Measurements from ENCODE around the gene ZNF804A.

The ZNF804A gene

DNA sequence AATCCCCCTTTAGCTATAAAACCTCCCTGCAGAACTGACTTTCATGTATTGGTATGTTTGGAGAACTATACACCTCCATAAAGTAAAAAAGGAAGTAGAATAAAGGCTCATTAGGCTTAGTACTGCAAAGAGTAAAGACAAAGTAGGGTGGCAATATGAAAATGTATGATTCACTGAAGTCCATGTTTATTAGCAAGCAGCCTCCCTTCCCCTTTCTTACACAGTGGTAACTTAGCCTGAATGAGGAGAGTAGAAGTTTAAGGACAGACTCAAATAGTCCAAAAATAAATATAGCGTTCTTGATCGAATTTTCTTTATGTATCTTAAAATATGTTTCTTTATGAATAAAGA lies 1.5 kb downstream of the ZNF804A start:
- in situ Hi-C loops (cut with MboI; ENCODE audit: low pct_unique_long_range_greater_than_20kb, low sequenced_read_pairs): no loop called here
- no peak for DNase-seq

DNA sequence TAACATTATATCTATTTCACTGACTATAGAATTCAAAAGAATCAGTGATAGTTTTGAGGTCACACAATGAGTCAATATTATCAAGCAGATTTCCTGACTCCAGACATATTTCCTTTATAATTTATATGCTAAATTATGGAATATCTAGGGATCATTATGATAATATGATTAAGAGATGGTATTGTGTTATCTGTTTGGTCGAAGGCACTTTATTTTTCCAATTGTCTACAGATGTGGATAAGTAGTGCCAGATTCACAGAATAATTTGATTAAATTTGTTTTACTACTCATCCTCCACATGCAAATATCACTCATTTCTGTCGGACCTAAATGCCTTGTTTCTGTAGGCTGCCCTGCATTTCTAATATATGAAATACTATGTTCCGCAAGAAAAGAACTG lies 4.4 kb downstream of the ZNF804A start:
- in situ Hi-C loops (cut with MboI; ENCODE audit: low pct_unique_long_range_greater_than_20kb, low sequenced_read_pairs): no loop called here
- no peak for DNase-seq

GRCh38 chr2:184610891-184611290 lies 12.6 kb downstream of the ZNF804A start:
- DNase-seq: no peak
- in situ Hi-C loops (cut with MboI; ENCODE audit: low pct_unique_long_range_greater_than_20kb, low sequenced_read_pairs): no loop called here

DNA sequence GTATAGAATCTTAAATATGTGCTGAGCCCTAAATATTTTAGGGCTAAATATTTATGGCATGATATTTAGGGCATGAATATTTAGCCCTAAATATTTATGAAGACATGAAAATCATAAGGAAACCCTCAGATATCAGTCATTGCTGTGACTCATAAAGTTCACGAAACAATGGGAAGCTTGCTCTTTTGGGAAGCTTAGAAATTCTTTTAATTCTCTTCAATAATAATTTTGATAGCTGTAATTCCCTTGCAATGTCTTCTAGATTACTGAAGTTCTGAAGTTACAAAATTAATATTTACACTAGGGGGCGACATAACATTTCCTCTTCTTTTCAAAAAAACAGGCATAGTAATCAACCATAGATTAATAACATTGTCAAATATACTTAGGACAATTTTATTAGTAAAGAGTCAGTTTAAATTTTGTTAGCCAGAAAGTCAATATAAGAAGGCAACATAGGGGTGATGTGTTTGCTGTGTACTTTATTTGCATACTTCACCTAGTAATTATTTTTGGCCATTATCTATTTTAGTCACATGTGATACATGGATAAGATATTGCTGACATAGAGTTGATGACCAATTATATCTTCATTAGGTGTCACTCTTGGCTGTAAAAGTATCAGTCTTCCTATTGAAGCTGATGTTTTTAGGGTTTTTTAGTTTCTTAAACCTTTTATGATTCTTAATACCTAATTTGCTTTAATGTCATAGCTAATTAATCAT lies 13.2 kb downstream of the ZNF804A start:
- in situ Hi-C loops (cut with MboI; ENCODE audit: low pct_unique_long_range_greater_than_20kb, low sequenced_read_pairs): no loop called here
- DNase-seq: peak; percentile 59

GRCh38 chr2:184620367-184620766 lies 22.0 kb downstream of the ZNF804A start:
- DNase-seq: no peak
- in situ Hi-C loops (cut with MboI; ENCODE audit: low pct_unique_long_range_greater_than_20kb, low sequenced_read_pairs): no loop called here

DNA sequence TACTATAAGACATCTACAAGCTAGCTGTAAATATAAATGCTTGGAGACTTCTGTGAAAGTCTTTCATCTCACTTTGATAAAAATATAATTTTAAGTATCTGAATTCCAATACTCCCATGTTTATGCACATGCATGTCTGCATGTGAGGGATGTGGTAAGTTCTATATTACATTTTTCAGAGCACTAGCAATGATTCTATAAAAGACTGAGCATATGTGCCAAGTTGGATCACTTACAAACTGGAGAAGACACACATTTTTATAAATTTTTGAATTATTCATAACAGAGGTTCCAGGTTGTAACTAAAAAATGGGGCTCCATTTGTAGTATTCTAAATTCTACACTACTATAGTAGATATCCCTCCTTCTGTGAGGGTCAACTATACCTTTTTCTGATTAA lies 26.0 kb downstream of the ZNF804A start:
- in situ Hi-C loops (cut with MboI; ENCODE audit: low pct_unique_long_range_greater_than_20kb, low sequenced_read_pairs): no loop called here
- no peak for DNase-seq

GRCh38 chr2:184628051-184628450 lies 29.7 kb downstream of the ZNF804A start:
- in situ Hi-C loops (cut with MboI; ENCODE audit: low pct_unique_long_range_greater_than_20kb, low sequenced_read_pairs): no loop called here
- peak; percentile 76 for DNase-seq

DNA sequence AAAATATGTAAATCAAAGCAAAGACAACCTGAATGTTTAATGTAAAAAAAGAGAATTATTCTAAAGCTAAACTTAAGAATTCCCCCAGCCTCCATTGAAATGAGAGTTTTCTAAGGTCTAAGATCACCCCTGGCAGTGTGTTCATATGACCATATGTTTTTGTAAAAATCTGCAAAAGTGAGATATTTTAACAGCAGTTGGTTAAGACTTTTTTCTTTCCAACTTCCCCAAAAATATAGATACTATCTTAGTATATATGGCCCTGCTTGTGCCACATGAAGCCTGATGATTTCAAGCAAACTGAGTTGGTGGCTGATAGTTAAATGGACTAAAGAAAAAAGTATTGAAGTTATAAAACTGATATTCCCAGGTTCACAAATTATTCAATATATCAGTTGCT lies 35.4 kb downstream of the ZNF804A start:
- DNase-seq: peak; percentile 58
- in situ Hi-C loops (cut with MboI; ENCODE audit: low pct_unique_long_range_greater_than_20kb, low sequenced_read_pairs): no loop called here

DNA sequence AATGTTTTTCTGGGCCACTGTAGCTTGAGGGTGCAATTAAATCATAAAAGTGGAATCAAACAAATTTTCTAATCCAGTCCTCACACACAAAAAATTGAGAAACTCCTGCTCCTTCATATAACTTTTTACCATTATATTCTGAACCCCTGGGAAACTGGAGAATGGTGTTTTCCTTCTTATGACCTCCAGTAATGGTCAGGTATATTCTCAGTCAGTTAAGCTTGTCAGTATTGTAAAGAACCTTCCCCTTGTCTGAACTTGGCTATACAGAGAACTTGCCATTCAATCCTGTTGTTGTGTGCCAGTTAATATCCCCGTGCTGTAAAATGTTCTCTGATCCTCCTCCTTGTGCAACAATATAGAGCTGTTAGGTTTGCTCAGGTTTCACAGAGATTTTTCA lies 39.5 kb downstream of the ZNF804A start:
- no peak for DNase-seq
- in situ Hi-C loops (cut with MboI; ENCODE audit: low pct_unique_long_range_greater_than_20kb, low sequenced_read_pairs): no loop called here

- in situ Hi-C loops (cut with MboI; ENCODE audit: low pct_unique_long_range_greater_than_20kb, low sequenced_read_pairs): no loop called here
- DNase-seq: no peak
Observed at GRCh38 chr2:184644685-184645084, 46.4 kb downstream of the ZNF804A start.

DNA sequence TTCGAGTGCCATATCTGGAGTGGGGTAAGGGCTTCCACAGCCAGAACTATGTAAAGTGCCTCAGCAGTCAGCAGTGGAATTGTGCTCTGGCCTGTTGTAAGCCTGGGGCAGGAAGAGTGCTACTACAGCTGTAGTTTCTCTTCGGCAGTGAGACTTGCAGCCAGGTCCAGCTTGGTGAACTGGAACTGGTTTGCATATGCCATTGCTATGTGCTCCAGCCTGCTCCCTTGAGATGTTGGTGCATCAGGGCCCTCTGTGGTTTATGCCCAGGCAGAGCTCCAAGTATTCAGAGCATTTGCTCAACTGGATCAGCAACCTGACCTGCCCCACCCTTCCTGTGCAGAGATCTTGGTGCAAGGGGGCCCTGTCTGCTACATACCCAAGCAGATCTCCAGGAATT lies 47.8 kb downstream of the ZNF804A start:
- in situ Hi-C loops (cut with MboI; ENCODE audit: low pct_unique_long_range_greater_than_20kb, low sequenced_read_pairs): no loop called here

DNA sequence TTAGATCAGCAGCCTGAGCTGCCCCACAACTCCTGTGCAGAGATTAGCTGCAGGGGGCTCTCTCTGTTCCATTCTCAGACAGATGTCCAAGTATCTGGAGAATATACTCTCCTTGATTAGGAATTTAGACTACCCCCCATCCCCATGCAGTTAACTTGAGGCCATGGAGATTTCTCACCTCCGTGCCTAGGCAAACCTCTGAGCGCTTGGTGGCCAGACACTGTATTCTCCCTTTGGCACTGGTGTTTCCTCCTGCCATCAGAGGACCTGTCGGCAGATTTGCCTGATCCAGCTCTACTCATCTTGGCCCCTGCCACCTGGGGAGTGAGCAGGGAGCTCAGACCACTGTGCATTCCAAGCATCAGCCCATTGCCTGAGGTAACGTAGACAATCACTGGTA lies 48.3 kb downstream of the ZNF804A start:
- in situ Hi-C loops (cut with MboI; ENCODE audit: low pct_unique_long_range_greater_than_20kb, low sequenced_read_pairs): no loop called here

More for the DNA sequence above, 47.8 kb downstream of the ZNF804A start:
- DNase-seq: no peak

GRCh38 chr2:184654945-184655344 lies 56.6 kb downstream of the ZNF804A start:
- in situ Hi-C loops (cut with MboI; ENCODE audit: low pct_unique_long_range_greater_than_20kb, low sequenced_read_pairs): no loop called here
- peak; percentile 11 for DNase-seq

More for the DNA sequence above, 48.3 kb downstream of the ZNF804A start:
- DNase-seq: no peak

DNA sequence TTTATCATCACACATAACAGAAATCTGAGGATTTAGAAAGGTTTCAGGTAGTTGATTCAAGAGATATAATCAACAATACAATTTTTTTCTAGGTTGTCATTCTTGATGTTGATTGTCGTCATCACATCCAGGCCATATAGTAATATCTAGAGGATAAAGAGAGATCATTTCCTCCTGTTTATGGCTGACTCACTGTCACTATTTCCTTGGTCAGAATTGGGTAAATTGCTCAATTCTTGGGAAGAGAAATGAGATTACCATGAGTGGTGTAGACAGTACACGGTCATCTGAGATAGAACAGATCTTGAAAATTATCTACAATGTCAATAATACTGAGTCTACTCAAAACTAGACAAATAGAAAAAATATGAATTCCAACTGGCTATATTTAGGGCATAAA lies 78.8 kb downstream of the ZNF804A start:
- DNase-seq: no peak
- in situ Hi-C loops (cut with MboI; ENCODE audit: low pct_unique_long_range_greater_than_20kb, low sequenced_read_pairs): no loop called here

DNA sequence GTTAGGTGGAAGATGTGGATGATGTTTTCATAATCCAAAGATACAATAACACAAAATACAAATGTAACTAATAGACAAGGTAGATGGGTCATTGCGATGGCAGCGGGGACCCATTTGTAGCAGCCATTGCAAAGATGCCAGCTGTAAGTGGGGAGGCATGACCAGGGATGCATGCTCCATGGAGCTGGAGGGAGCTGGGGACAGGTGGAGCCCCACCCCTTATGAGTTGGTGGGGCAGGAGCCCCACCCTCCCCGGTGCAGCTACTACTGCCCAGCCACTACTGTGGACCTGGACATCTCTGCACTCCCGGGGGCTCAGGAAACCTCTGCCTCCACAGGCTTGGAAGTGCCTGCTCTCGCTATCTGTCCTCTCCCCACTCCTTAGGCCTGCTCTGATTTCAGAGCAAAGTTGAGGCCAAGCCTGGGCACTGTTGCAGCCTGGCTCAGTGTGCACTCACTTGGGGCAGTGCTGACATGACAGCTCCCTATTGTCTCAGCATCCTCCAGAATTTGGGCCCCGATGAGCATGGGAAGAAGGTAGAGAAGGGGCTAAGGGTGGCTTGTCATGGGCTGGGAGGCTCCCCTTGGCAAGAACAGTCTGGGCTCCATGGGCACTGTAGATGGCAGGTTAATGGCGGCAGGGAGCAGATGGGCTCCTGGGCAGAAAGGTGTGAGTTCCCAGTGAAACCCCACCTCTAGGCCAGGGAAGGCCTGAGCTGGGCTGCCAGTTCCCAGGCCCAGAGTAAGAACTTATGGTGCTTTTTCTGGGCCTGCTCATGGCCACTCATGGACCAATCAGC lies 81.1 kb downstream of the ZNF804A start:
- in situ Hi-C loops (cut with MboI; ENCODE audit: low pct_unique_long_range_greater_than_20kb, low sequenced_read_pairs): no loop called here
- DNase-seq: no peak

DNA sequence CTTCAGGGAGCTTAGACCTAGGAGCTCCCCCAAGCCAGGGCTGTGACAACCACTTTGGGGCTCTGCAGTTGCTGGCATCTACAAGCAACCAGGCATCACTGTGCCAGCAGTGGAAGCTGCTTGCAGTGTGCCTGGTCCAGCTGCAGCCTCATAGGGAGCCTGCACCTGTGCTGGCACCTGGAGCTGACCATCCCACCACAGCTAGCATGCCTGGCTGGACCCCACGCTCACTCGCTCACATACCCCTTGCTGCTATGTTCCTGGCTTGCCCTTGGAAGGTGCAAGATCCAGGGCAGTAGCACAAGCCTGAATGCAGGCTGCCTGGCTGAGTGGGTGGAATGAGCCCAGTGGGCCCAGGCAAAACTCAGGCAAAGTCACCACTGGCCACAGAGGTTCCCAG lies 82.5 kb downstream of the ZNF804A start:
- in situ Hi-C loops (cut with MboI; ENCODE audit: low pct_unique_long_range_greater_than_20kb, low sequenced_read_pairs): no loop called here

DNA sequence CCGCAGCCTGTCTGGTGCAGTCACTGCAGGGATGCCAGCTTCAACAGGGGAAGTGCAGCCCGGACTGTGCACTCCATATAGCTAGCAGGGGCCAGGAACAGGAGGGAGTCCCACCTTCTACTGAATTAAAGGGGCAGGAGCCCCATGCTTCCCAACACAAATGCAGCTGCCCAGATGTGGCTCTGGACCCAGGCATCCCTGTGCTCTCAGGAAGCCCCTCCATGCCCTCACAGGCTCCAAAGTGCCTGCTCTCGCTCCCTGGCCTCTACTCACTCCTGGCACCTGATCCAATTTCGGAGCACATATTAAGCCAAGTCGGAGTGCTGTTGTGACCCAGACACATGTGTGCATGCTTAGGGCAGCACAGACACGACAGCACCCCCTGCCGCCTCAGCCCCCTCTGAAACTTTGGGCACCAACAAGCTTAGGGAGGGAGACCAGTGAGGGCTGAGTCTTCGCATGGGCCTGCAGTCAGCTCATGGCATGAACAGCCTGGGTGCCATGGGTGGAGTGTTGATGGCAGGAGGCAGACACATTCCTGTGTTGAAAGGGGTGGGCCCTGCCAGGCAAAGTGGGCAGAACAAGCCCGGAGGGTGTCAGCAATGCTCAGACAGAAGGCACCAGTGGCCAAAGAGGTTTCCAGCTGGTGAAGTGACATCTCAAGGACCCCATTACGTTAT lies 83.5 kb downstream of the ZNF804A start:
- in situ Hi-C loops (cut with MboI; ENCODE audit: low pct_unique_long_range_greater_than_20kb, low sequenced_read_pairs): no loop called here
- no peak for DNase-seq

More for the DNA sequence above, 82.5 kb downstream of the ZNF804A start:
- no peak for DNase-seq

GRCh38 chr2:184683911-184684310 lies 85.6 kb downstream of the ZNF804A start:
- no peak for DNase-seq
- in situ Hi-C loops (cut with MboI; ENCODE audit: low pct_unique_long_range_greater_than_20kb, low sequenced_read_pairs): no loop called here

GRCh38 chr2:184685999-184686841 lies 87.9 kb downstream of the ZNF804A start:
- DNase-seq: no peak
- in situ Hi-C loops (cut with MboI; ENCODE audit: low pct_unique_long_range_greater_than_20kb, low sequenced_read_pairs): no loop called here

All from KBM-7 (cell line).